GM19463 (cell line): ENCODE data around the gene PIK3R6.
"Not testable (repeated sequence)": the region's sequence is repeated elsewhere in the genome, so short reads cannot be mapped to it uniquely, and the experiment has no call there.

Experiments
- ATAC-seq: cut with Tn5 transposase; IDR thresholded peaks from one replicate; pipeline ENCODE4 v1.9.1; 2021; ENCODE audit warnings: mild to moderate bottlenecking, moderate library complexity; ENCODE audit not compliant: unreplicated experiment

PIK3R6 gene

GRCh38 chr17:8873801-8874715 lies 6.6 kb upstream of the PIK3R6 start:
- ATAC-seq = no peak

GRCh38 chr17:8872705-8873435 lies 5.4 kb upstream of the PIK3R6 start:
- ATAC-seq = no peak

DNA sequence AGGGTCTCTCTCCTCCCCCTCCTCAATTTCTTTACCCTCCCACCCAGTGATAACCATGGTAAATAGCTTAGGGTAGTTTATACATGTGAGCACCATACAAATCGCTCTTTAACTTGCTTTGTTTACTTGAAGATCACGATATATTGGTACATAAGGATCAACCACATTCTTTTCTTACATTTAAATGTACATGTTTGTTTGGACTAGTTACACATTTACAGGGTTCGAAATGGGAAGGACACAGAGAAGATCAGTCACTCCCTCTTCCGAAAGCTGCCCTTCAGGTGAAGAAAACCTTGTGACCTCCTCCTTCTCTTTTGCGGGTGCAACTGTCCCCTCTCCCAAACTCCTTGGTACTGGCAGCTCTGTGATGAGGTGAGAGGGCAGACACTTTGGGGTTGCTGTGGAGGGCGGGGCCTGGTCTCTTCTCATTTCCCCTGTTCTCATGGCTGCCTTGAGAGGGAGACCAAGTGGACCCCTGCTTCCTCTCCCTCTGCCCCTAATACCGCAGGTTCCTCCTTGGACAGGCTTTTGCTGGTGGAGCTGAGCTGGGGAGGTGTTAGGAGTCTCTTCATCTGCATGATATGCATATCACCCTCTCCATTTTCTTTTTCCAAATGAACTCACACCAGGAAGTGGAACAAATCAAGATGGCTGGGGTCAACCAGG lies 4.7 kb upstream of the PIK3R6 start:
- no peak for ATAC-seq

DNA sequence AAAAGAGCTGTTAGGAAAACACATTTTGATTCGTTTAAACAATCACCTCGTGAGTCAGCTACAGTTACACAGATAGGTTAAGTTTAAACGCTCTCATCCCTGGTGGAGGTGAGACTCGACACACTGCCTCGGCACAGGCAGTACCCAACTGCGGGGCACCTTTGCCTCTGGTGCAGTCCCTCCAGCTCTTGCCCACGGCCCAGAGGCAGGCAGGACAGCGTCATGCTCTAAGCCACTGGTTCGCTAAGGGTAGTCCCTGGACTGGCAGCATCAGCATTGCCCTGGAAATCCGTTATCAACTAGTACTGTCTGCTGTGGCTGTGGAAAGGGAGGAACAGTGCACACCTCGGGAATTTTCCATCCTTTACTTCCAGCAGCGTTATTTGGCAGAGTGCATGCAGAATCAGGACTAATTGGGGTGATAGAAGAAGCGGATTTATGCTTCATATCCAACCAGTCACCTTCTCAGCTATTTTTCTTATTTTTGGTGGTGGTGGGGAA lies 3.7 kb upstream of the PIK3R6 start:
- no peak for ATAC-seq

DNA sequence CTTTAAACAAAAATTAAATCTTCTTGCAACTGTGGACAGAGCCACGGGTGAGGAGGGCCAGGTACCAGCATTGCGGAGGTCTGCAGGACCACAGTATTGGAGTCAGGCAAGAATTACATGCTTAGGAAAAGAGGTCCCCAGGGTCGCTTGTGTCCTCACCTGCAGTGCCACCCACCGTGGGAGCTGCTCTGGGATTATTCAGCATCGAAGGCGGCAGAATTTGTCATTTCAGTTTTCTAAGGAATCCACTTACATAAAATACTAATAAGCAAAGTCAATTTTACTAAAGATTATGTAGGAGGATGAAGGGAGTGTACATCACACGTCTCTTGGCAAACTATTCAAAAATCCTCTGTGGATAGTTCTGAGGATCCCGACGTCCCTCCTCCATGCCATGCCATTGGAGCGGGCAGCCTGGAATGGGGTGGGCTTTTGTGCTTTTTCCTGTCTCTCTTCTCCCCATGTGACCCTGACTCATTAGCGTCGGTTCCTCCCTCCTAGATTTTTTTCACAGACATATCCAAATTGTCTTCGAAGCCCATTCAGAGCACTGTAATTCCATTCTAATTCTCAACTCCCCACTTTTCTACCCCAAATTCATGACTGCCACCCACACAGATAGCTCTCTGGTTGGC lies 3.0 kb upstream of the PIK3R6 start:
- no peak for ATAC-seq

DNA sequence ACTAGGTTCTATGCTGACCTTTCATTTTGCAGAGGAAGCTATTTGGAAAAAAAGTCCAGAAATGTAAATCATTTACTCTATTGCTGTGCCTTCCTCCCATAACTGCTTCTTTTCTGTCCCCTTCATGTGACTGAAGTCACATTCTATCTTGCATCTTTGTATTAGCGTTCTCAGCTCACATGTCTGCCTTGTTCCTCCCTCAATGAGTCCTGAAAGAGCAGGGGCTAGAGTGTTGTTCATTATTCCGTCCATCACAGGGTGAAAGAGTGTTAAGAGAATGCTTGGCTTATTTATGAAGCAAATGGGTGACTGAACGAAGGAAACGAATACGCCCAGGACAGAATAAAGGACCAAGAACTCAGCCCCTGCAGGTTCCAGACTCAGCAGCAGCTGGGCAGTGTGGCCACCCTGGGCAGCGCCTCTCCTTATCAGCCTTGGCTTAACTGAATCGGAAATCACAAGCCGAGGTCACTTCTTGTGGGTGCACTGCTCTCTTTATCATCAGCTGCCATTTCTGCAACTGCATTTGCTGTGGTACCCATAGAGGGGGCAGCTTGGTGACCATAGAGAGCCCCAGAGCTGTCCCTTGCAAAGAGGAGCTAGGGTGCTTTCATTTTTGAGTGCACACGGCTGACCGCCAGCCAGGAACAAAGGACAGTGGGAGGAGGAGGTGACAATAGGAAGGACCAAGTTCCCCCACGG lies 1.8 kb upstream of the PIK3R6 start:
- ATAC-seq = no peak

DNA sequence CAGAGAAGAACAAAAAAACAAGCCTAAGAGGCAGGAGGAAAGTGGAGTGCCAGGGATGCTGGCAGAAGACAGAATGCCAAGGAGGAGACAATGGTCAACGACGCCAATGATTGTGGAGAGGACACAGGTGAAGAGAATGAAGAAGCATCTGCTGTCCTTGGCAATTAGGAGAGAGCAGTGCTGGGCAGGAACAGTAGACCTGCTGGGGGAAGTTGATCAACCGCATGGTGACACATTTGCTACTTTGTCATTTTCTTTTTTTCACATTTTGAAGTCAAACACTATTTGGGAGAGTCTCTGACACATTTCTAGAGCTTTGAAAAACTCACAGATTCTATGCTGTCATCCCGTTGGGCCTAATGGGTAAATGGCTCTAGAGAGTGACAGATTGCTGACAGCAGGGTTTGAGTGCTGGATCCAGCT lies 1.1 kb upstream of the PIK3R6 start:
- no peak for ATAC-seq

DNA sequence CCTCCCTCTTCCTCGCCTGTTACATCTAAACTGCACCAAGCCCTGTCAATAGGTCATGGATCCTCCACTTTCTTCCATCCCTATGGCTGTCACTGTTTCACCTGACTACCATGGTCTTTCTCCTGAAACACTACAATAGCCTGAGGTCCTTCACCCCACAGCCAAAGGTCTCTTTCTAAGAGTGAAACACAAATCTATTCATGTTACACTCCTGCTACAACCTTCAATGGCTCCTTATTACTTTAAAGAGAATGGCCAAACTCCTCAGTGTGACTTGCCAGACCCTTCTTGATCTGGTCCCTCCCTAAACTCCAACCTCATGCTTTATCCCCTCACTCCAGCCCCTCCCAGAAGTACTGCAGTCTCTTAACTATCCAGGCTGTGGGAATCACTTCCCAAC lies 618 bp upstream of the PIK3R6 start:
- no peak for ATAC-seq

DNA sequence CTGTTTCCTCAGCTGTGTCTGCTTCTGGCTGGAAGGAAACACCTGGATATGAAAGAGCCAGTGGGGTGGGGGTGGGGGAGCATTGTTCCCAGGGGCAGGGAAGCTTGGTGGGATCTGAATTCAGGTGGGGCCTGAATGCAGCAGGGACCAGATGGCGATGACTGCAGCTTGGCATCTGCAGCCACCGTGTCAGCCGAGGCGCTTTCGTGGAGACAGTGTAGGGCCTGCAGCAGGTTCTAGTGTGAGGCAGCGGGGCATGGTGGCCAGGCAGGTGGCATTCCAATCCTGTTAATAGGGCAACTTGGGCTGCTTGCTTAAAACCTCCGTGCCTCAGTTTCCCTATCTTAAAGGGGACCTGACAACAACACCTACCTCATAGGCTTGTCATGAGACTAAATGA lies 1.7 kb downstream of the PIK3R6 start:
- ATAC-seq = no peak

GRCh38 chr17:8865385-8865784 lies 2.1 kb downstream of the PIK3R6 start:
- ATAC-seq = no peak

- no peak for ATAC-seq
Measured at GRCh38 chr17:8862213-8863056, 5.0 kb downstream of the PIK3R6 start.

DNA sequence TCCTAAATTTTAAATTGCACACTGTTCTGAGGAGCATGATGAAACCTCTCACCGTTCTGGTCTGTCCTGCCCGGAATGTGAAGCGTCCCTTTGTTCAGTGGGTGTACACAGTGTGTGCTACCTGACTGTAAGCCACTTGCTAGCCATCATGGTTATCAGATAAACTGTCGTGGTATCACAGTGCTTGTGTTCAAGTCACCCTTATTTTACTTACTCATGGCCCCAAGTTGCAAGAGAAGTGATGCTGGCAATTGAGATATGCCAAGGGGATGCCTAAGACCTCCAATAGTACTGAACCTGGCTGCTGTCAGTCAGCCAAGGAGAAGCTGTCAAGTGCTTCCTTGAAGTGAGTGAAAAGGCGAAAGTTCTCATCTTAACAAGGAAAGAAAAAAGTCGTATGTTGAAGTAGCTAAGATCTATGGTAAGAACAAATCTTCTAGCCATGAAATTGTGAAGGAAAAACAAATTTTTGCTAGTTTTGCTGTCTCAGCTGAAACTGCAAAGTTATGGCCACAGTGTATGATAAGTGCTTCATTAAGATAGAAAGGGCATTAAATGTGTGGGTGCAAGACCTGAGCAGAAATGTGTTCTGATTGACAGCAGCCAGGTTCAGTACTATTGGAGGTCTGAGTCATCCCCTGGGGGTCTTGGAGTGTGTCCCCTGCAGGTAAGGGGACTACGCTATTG lies 5.8 kb downstream of the PIK3R6 start:
- ATAC-seq = no peak

DNA sequence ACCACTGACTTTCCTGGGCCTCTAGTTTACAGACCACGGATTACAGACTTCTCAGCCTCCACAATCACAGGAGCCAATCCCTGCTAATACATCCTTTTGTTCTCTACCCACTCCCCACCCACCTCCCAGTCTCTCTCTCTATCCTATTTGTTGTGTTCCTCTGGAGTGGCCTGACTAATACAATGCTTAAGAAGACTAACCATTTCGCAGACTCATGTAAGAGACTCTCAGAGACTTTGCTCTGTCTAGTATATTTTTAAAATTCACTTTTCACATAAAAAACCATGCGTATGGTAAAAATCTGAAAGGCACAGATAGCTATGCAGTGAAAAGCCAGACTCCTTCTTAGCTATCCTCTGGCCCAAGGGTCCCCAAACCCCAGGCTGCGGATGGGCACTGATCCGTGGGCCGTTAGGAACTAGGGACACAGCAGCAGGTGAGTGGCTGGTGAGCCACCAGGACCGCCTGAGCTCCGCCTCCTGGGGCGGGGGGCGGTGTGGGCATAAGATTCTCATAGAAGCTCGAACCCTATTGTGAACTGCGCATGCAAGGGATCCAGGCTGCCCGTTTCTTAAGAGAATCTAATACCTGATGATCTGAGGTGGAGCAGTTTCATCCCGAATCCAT lies 7.6 kb downstream of the PIK3R6 start:
- no peak for ATAC-seq

- ATAC-seq = no peak
Measured at GRCh38 chr17:8859027-8859803, 8.3 kb downstream of the PIK3R6 start.

DNA sequence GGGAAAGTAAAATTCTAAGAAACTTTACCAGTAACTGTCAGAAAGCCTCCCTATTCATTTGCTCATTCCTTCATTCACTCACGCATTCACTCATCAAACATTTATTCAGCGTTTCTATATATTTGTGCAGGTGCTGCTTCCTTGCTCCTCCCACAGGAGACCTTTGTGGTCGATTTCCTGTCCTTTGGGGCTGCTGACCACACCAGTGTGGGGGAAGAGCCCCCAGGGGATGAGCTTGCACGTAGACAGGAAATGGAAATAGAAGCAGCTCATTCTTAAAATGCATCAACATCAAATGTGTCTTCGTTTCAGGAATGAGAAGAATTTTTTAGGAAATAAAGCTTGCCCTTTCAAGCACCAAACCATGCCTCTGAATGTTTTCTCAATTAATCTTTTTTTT lies 9.6 kb downstream of the PIK3R6 start:
- no peak for ATAC-seq

GRCh38 chr17:8856869-8857575 lies 10.5 kb downstream of the PIK3R6 start:
- ATAC-seq = no peak

GRCh38 chr17:8856205-8856603 lies 11.3 kb downstream of the PIK3R6 start:
- ATAC-seq = not testable (repeated sequence)
